Measurements from ENCODE around the gene VPS29. TPM values are rescaled to one million over a fixed set of nuclear protein-coding genes. Genes with fewer than 3 reads are reported as not detected.

The VPS29 gene
- total and polyA plus RNA-seq, 2 of the 4 experiments (the other 2 are of a cell fraction): 122 to 150 TPM

DNA sequence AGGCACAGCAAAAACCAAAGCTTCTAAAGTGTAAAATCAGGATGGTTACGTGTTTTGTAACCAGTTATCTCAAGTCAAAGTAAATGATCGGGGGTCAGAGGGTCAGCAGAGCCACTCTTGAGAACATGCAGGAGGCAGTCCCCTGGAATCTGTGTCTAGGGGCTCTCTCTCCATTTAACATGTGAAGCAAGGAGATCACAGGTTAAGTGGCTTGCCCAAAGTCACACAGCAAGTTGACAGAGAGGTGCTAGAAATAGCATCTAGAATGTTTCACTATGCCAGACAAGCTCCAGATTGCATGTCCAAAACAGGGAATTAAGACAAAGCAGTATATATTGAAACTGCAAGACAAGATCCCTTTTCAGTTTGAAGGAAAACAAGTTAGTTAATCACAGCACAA is 47.8 kb upstream of the VPS29 start:
- H4K91ac ChIP-seq (ENCODE audit: insufficient read depth, low read depth, low read length): peak overlapping the region; percentile 14; the same call in 1 of the 2 replicates
- no peak overlapping the region for H3K18ac ChIP-seq (ENCODE audit: low read depth, low read length)
- H2BK15ac ChIP-seq (ENCODE audit: low read depth, low read length): peak overlapping the region; percentile 29; the same call in 1 of the 3 replicates
- no peak overlapping the region for H2BK5ac ChIP-seq (ENCODE audit: low read depth, low read length, poor library complexity, severe bottlenecking)
- H4K20me1 ChIP-seq (ENCODE audit: insufficient read depth, low read length): peaks cover 24% of the 10 kb centered on the region
- peak overlapping the region; percentile 52; the same call in 1 of the 2 replicates for H3K4ac ChIP-seq (ENCODE audit: low read depth, low read length)
- H3K27ac ChIP-seq (ENCODE audit: insufficient read depth, low read length): no peak overlapping the region
- no peak overlapping the region for H3K4me3 ChIP-seq (ENCODE audit: insufficient read depth, low read depth, low read length)
- H3K9ac ChIP-seq (ENCODE audit: low read depth, low read length): no peak overlapping the region
- H3K27me3 ChIP-seq (ENCODE audit: control insufficient read depth, insufficient read depth, low read length): no peaks in the 10 kb centered on the region
- no peak for DNase-seq
- peaks cover 16% of the 10 kb centered on the region for H3K4me1 ChIP-seq (ENCODE audit: control insufficient read depth, insufficient read depth, low read length)
- 40% methylated on average over 1 of the region's 2 CpGs; no CpG with 5 or more reads in 1 of the 2 experiments for WGBS, 2 experiments (ENCODE audit: extremely low coverage in 2 of 2, insufficient read length in 1 of 2)
- CTCF ChIA-PET: interaction anchor here (1.0 kb wide), 1 partner anchor 52 kb away, joined by 3 read pairs; no protein-coding TSS in a partner anchor
- no peaks in the 10 kb centered on the region; the same call in 1 of the 2 replicates for H3K36me3 ChIP-seq (ENCODE audit: control insufficient read depth, insufficient read depth, low read length)
- no peak overlapping the region for H2AFZ ChIP-seq (replicated peaks; ENCODE audit: low read length, poor library complexity)
- in situ Hi-C loops (cut with MboI; ENCODE audit: low sequenced_read_pairs): no loop called here
- H3K56ac ChIP-seq (ENCODE audit: extremely low read depth, insufficient read depth, low read length): no peak overlapping the region
- H2AK9ac ChIP-seq (replicated peaks; ENCODE audit: low read depth, low read length, poor library complexity): no peak overlapping the region
- no peak overlapping the region for H3K4me2 ChIP-seq (ENCODE audit: low read depth, low read length)
- H2BK20ac ChIP-seq (ENCODE audit: low read depth, low read length): no peak overlapping the region
- H4K8ac ChIP-seq (ENCODE audit: low read depth in 2 of 2, low read length in 2 of 2): no peak overlapping the region
- no peak overlapping the region for H4K5ac ChIP-seq (ENCODE audit: low read depth, low read length)
- dilution Hi-C loops (cut with HindIII; ENCODE audit: low sequenced_read_pairs, unreplicated experiment): no loop called here
- POLR2A ChIA-PET (ENCODE audit: unreplicated experiment): no interaction called here
- peaks cover 15% of the 10 kb centered on the region for H3K9me1 ChIP-seq (ENCODE audit: insufficient read depth, low read length)
- peak overlapping the region; percentile 75 for H2AK5ac ChIP-seq (ENCODE audit: low read depth, low read length)
- H3K9me3 ChIP-seq (ENCODE audit: control insufficient read depth, insufficient read depth, low read length): no peaks in the 10 kb centered on the region
- no peak for TF ChIP-seq BHLHE40 (IDR thresholded peaks at IDR 0.05; ENCODE audit: low read depth, low read length)
- BruUV-seq (replicated peaks): no TSS peak
- peak overlapping the region; percentile 11 for H2BK120ac ChIP-seq (ENCODE audit: low read depth, low read length)
- ATAC-seq (ENCODE audit: low read depth): no peak
- peak overlapping the region; percentile 35; the same call in 1 of the 2 replicates for H3K23ac ChIP-seq (ENCODE audit: low read depth, low read length)
- intact Hi-C loops (cut with micrococcal nuclease): loop anchor here (5.0 kb wide), 1 partner anchor 33 kb away; the partner anchor contains the start of gene PPTC7
- peak overlapping the region; percentile 40; the same call in 1 of the 2 replicates for H3K14ac ChIP-seq (replicated peaks; ENCODE audit: low read depth, low read length)
- peaks cover 10 to 64% of the 10 kb centered on the region in 2 experiments; a peak in 3 of 4 replicates for H3K79me1 ChIP-seq (ENCODE audit: low read depth in 1 of 2, low read length in 2 of 2)

Measured in IMR-90 (cell line).